H1 (cell line): ENCODE results near the gene CRTC1.

ENCODE experiments used
- CEBPB ChIP-seq: IDR thresholded peaks from 2 replicates; pipeline ENCODE4 v1.6.1; 2012; ENCODE audit warnings: low read depth, low read length
- CREB1 ChIP-seq: IDR thresholded peaks from 2 replicates; pipeline ENCODE4 v1.6.1; 2012; ENCODE audit warnings: inconsistent platforms
- CTCF ChIP-seq, 3 experiments: IDR thresholded peaks; 1 replicate in 2 of 3; 2 replicates in 1 of 3; pipeline versions ENCODE4 v1.5.1 to v1.6.1; 2011; ENCODE audit warnings: low read length in 3 of 3, mild to moderate bottlenecking in 3 of 3, inconsistent platforms in 2 of 3, low read depth in 1 of 3, moderate library complexity in 1 of 3; ENCODE audit not compliant: insufficient read depth in 1 of 3; ENCODE audit errors: control extremely low read depth in 1 of 3
- EZH2 ChIP-seq: fragments of 200-600 bp; sonication (generic); IDR thresholded peaks from 2 replicates; pipeline ENCODE4 v1.7.1; 2012; ENCODE audit warnings: low read depth, mild to moderate bottlenecking, moderate library complexity, low read length, inconsistent platforms; ENCODE audit not compliant: severe bottlenecking
- HDAC6 ChIP-seq: IDR thresholded peaks from one replicate; pipeline ENCODE4 v1.7.1; 2012; ENCODE audit warnings: low read depth, mild to moderate bottlenecking, inconsistent platforms, low read length, moderate library complexity
- JUN ChIP-seq: IDR thresholded peaks from 2 replicates; pipeline ENCODE4 v1.6.1; 2011; ENCODE audit warnings: low read depth, mild to moderate bottlenecking, improper control_type of control experiment, low read length
- POLR2A ChIP-seq, 2 experiments: IDR thresholded peaks; 1 replicate in 1 of 2; 2 replicates in 1 of 2; pipeline ENCODE4 v1.6.1; 2011; ENCODE audit warnings: low read depth in 2 of 2, low read length in 2 of 2, mild to moderate bottlenecking in 2 of 2; ENCODE audit errors: control extremely low read depth in 1 of 2
- YY1 ChIP-seq: IDR thresholded peaks from 2 replicates; pipeline ENCODE4 v1.6.1; 2011; ENCODE audit warnings: low read depth, mild to moderate bottlenecking, low read length
- TF ChIP-seq, protein P1 (sequence below): IDR thresholded peaks from 2 replicates; pipeline ENCODE4 v1.6.1; 2012; ENCODE audit warnings: inconsistent platforms
- TF ChIP-seq, protein P2 (sequence below): IDR thresholded peaks from 2 replicates; pipeline ENCODE4 v1.6.1; 2011; ENCODE audit warnings: low read depth, mild to moderate bottlenecking, low read length; ENCODE audit not compliant: insufficient read depth

DNA sequence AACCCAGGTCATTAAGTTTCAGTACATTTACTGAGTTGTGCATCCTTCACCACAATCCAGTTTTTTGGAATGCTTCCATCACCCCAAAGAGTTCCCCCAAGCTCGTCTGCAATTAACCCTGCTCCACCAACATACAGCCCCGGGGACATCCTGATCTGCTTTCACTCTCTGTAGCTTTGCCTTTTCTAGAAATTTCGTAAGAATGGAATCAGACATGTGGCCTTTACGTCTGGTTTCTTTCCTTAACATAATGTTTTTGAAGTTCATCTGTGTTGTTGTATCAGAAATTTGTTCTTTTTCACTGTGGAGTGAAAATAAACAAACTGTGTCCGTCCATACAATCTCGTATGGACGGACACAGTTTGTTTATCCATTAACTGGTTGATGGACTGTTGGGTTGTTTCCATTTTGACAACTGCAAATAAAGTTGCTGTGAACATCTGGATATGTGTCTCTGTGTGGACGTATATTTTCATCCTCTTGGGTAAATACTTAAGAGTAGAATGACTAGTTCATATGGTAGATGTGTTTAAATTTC is 43.7 kb upstream of the CRTC1 start:
- TF ChIP-seq YY1 (no peak), CTCF (IDR thresholded peaks at IDR 0.05; ENCODE audit: control extremely low read depth in 1 of 3, insufficient read depth in 1 of 3, low read depth in 1 of 3, low read length in 3 of 3) (no peak), EZH2 (no peak), CREB1 (no peak), POLR2A (IDR thresholded peaks at IDR 0.05; ENCODE audit: control extremely low read depth in 1 of 2, low read depth in 2 of 2, low read length in 2 of 2) (no peak), CEBPB (no peak), HDAC6 (no peak), JUN (no peak)
- TF ChIP-seq, protein P1, sequence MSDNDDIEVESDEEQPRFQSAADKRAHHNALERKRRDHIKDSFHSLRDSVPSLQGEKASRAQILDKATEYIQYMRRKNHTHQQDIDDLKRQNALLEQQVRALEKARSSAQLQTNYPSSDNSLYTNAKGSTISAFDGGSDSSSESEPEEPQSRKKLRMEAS = no peak
- TF ChIP-seq, protein P2, sequence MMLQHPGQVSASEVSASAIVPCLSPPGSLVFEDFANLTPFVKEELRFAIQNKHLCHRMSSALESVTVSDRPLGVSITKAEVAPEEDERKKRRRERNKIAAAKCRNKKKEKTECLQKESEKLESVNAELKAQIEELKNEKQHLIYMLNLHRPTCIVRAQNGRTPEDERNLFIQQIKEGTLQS = no peak
